Esophagus squamous epithelium (tissue), 5 donors: ENCODE data around the gene AHRR. TPM values are rescaled to one million over a fixed set of nuclear protein-coding genes. Genes with fewer than 3 reads are reported as not detected.
"Not testable (repeated sequence)": the region's sequence is repeated elsewhere in the genome, so short reads cannot be mapped to it uniquely, and the experiment has no call there.

ENCODE experiments used
- DNase-seq: peaks from one replicate; lab custom pipeline; 2025; lab: John Stamatoyannopoulos, UW
- H3K27ac ChIP-seq, 4 donors: fragments of 200-600 bp; sonication (generic); one replicate each; pipeline ENCODE4 v1.5.1; 2016 to 2019; ENCODE audit warnings: mild to moderate bottlenecking in 1 of 4
- H3K27me3 ChIP-seq, 4 donors: fragments of 200-600 bp; sonication (generic); 1 replicate in 3 of 4; 2 replicates in 1 of 4; pipeline versions ENCODE4 v1.5.1 to v1.6.0; 2017 to 2021; ENCODE audit warnings: antibody characterized with exemption in 1 of 4
- H3K36me3 ChIP-seq, 3 donors: fragments of 200-600 bp; sonication (generic); one replicate each; pipeline ENCODE4 v1.5.1; 2016 to 2019
- H3K4me1 ChIP-seq, 3 donors: fragments of 200-600 bp; sonication (generic); one replicate each; pipeline ENCODE4 v1.5.1; 2017 to 2019
- H3K4me3 ChIP-seq, 4 donors: fragments of 200-600 bp; sonication (generic); 1 replicate in 3 of 4; 2 replicates in 1 of 4; pipeline ENCODE4 v1.5.1; 2016 to 2019; ENCODE audit warnings: mild to moderate bottlenecking in 2 of 4, moderate library complexity in 1 of 4
- H3K9me3 ChIP-seq, 3 donors: fragments of 200-600 bp; sonication (generic); one replicate each; pipeline ENCODE4 v1.5.1; 2016 to 2019
- CTCF ChIP-seq, 6 experiments: fragments of 450-650 bp in 4 of 6; fragments of 200-600 bp in 2 of 6; sonication (generic) in 2 of 6; IDR thresholded peaks; one replicate each; pipeline ENCODE4 v1.5.1; 2016 to 2019; ENCODE audit warnings: antibody characterized with exemption in 6 of 6, mild to moderate bottlenecking in 4 of 6, moderate library complexity in 4 of 6
- POLR2A ChIP-seq, 4 donors: fragments of 450-650 bp; IDR thresholded peaks; one replicate each; pipeline ENCODE4 v1.6.1; 2017; ENCODE audit warnings: antibody characterized with exemption in 4 of 4, mild to moderate bottlenecking in 4 of 4, moderate library complexity in 3 of 4
- WGBS, 2 donors: methylation state at CpG; one replicate each; pipeline ENCODE4 v1.1.5; 2018; 5-methylcytosine and 5-hydroxymethylcytosine counted together
- intact Hi-C: fragments of 100-400 bp; cut with DNase I; formaldehyde crosslinking; loops from one replicate; pipeline ENCODE4 v1.15.0; 2022
- total RNA-seq, 4 donors: library from RNA; depleted of rRNA; stranded (reverse); fragments of >200 nt; gene quantifications; one replicate each; pipeline ENCODE4 v1.1.0, GENCODE V29; 2016
- donor health status: DM: yes; HTN: yes; CAD: no.

Gene AHRR
- total RNA-seq, 4 donors from 2014 or later = 0.66 to 1.5 (median 1.1) TPM

GRCh38 chr5:485946-486491, 164.5 kb downstream of the AHRR start:
- TF ChIP-seq CTCF (IDR thresholded peaks at IDR 0.05) = no peak
- TF ChIP-seq POLR2A (IDR thresholded peaks at IDR 0.05) = no peak
- Histone ChIP-seq H3K4me1 (peaks cover 0 to 11% (median 0%) of the 10 kb centered on the region in 3 donors), H3K36me3 (no peaks in the 10 kb centered on the region), H3K4me3 (no peak overlapping the region), H3K27ac (no peak overlapping the region), H3K27me3 (peaks cover 0 to 67% (median 0%) of the 10 kb centered on the region in 4 donors), H3K9me3 (no peaks in the 10 kb centered on the region)
- 13% methylated on average over 9 of the region's 23 CpGs; no CpG with 5 or more reads in 1 of the 2 donors for WGBS, 2 donors
- intact Hi-C loops = no loop called here
- DNase-seq = no peak

GRCh38 chr5:486597-486996, 165.1 kb downstream of the AHRR start:
- DNase-seq, intact Hi-C loops, H3K9me3 ChIP-seq, H3K27ac ChIP-seq, H3K36me3 ChIP-seq, H3K4me3 ChIP-seq: not testable (repeated sequence)
- Histone ChIP-seq H3K4me1 (peaks cover 0 to 11% (median 0%) of the 10 kb centered on the region in 3 donors), H3K27me3 (peaks cover 0 to 67% (median 0%) of the 10 kb centered on the region in 4 donors)
- 94 to 98% methylated on average over 13 to 15 of the region's 22 CpGs for WGBS, 2 donors

Other genes starting within 250 kb of the AHRR start
- gene PLEKHG4B, start 229.5 kb upstream of the AHRR start, total RNA-seq = 1 to 10 TPM in 1 of 4 donors, under 1 TPM in 3; 0.12 to 1.2 (median 0.21) TPM
- not detected for gene LRRC14B, start 130.2 kb upstream of the AHRR start, total RNA-seq
- 1 to 10 TPM in 3 of 4 donors, under 1 TPM in 1; 0.97 to 4.2 (median 1.9) TPM for gene CCDC127, start 103.6 kb upstream of the AHRR start, total RNA-seq
- 10 to 100 TPM; 45.7 to 71.5 (median 54.9) TPM for gene SDHA, start 103.4 kb upstream of the AHRR start, total RNA-seq
- 100 to 1,000 TPM in 3 of 4 donors, 10 to 100 TPM in 1; 97.8 to 129 (median 114) TPM for gene PDCD6, start 50.1 kb upstream of the AHRR start, total RNA-seq
- gene EXOC3, start 121.5 kb downstream of the AHRR start, total RNA-seq = 10 to 100 TPM; 39.1 to 54.6 (median 42.8) TPM
- gene SLC9A3, start 202.7 kb downstream of the AHRR start, total RNA-seq = 1 to 10 TPM; 2.4 to 3.8 (median 3.5) TPM